ENCODE measurements around the gene SLIT3.
A peak's percentile ranks its signal among the peaks of the same experiment; 100 is the strongest.

The SLIT3 gene

GRCh38 chr5:168809218-168809617, 491.7 kb downstream of the SLIT3 start:
- DNase-seq, result no peak

GRCh38 chr5:168808051-168808616, 492.8 kb downstream of the SLIT3 start:
- DNase-seq, result no peak

GRCh38 chr5:168807287-168807686, 493.7 kb downstream of the SLIT3 start:
- DNase-seq, result no peak

- no peak for DNase-seq
Observed at GRCh38 chr5:168803541-168803940, 497.4 kb downstream of the SLIT3 start.

GRCh38 chr5:168802337-168802736, 498.6 kb downstream of the SLIT3 start:
- no peak for DNase-seq

GRCh38 chr5:168801567-168801966, 499.4 kb downstream of the SLIT3 start:
- DNase-seq, result no peak

- DNase-seq, result no peak
Observed at GRCh38 chr5:168800701-168801100, 500.2 kb downstream of the SLIT3 start.

GRCh38 chr5:168798065-168799023, 502.6 kb downstream of the SLIT3 start:
- no peak for DNase-seq

GRCh38 chr5:168796593-168797580, 504.1 kb downstream of the SLIT3 start:
- no peak for DNase-seq

- DNase-seq, result no peak
Observed at GRCh38 chr5:168796000-168796399, 504.9 kb downstream of the SLIT3 start.

- DNase-seq, result peak; percentile 50
Observed at GRCh38 chr5:168793841-168794837, 506.8 kb downstream of the SLIT3 start.

GRCh38 chr5:168792678-168793077, 508.3 kb downstream of the SLIT3 start:
- no peak for DNase-seq

GRCh38 chr5:168790671-168791250, 510.2 kb downstream of the SLIT3 start:
- no peak for DNase-seq

- DNase-seq, result no peak
Observed at GRCh38 chr5:168790002-168790635, 510.8 kb downstream of the SLIT3 start.

GRCh38 chr5:168788786-168789185, 512.2 kb downstream of the SLIT3 start:
- DNase-seq, result no peak

- no peak for DNase-seq
Observed at GRCh38 chr5:168788107-168788506, 512.8 kb downstream of the SLIT3 start.

GRCh38 chr5:168786147-168786546, 514.8 kb downstream of the SLIT3 start:
- no peak for DNase-seq

GRCh38 chr5:168784454-168784853, 516.5 kb downstream of the SLIT3 start:
- DNase-seq, result no peak

- no peak for DNase-seq
Observed at GRCh38 chr5:168781941-168782571, 518.9 kb downstream of the SLIT3 start.

- DNase-seq, result no peak
Observed at GRCh38 chr5:168780888-168781287, 520.1 kb downstream of the SLIT3 start.
